Sigmoid colon (tissue), 4 donors: Measurements from ENCODE around the gene NUP214.
"Not testable (repeated sequence)": the region's sequence is repeated elsewhere in the genome, so short reads cannot be mapped to it uniquely, and the experiment has no call there.

ENCODE experiments used
- CTCF ChIP-seq, 4 experiments: fragments of 450-650 bp in 3 of 4; fragments of 200-600 bp in 1 of 4; IDR thresholded peaks; one replicate each; pipeline ENCODE4 v1.5.1; 2016 to 2019; ENCODE audit warnings: antibody characterized with exemption in 4 of 4, mild to moderate bottlenecking in 3 of 4, moderate library complexity in 2 of 4
- EP300 ChIP-seq, 4 donors: sonication (generic); formaldehyde crosslinking; IDR thresholded peaks; one replicate each; pipeline ENCODE4 v1.6.1; 2017; ENCODE audit warnings: antibody characterized with exemption in 4 of 4
- POLR2AphosphoS5 ChIP-seq, 4 donors: sonication (generic); formaldehyde crosslinking; IDR thresholded peaks; one replicate each; pipeline ENCODE4 v1.6.1; 2017; ENCODE audit warnings: antibody characterized with exemption in 4 of 4

- TF ChIP-seq POLR2AphosphoS5, CTCF, EP300 (IDR thresholded peaks at IDR 0.05): not testable (repeated sequence)
Observed at GRCh38 chr9:131099845-131100244, 25.5 kb upstream of the NUP214 start.
